Melanocyte of skin (primary cell): Measurements from ENCODE around the gene RPL35. TPM values are rescaled to one million over a fixed set of nuclear protein-coding genes. Genes with fewer than 3 reads are reported as not detected.

Source experiments
- small RNA-seq, 2 donors: library from RNA; depleted of rRNA; stranded (forward); fragments of <200 nt; gene quantifications; one replicate each; pipeline ENCODE3, GENCODE V24; 2012
- total RNA-seq, 2 donors: library from RNA; depleted of rRNA; stranded (reverse); fragments of >200 nt; gene quantifications; 2 replicates each; pipeline ENCODE4 v1.2.3, GENCODE V29; 2012

The RPL35 gene
- total RNA-seq, result 1,000 to 10,000 TPM; 1,693 to 2,263 TPM

GRCh38 chr9:124861342-124862229 lies at the start of gene RPL35, which contains the start of gene ARPC5L:
TSS of gene RPL35 (minus strand) at chr9:124861957. CDS start at chr9:124861912, 45 bp downstream.
TSS of gene ARPC5L (plus strand) at chr9:124862130. CDS start at chr9:124869291, 7,161 bp downstream.

GRCh38 chr9:124852829-124853531 lies 8.8 kb downstream of the RPL35 start, which contains the start of gene WDR38:
TSS of gene WDR38 (plus strand) at chr9:124853460. CDS start at chr9:124853532, 72 bp downstream.

Small RNA genes lying within 50 kb of the gene (small RNA-seq; reads per million reads assigned to genes)
- 0 to 0.06 reads per million in 2 donors for gene RNU4-82P

Other genes with a start within 250 kb of the RPL35 start
- 1 to 10 TPM in 1 of 2 donors, under 1 TPM in 1; 0.69 to 2.7 TPM for gene NR6A1, start 90.6 kb downstream of the RPL35 start, total RNA-seq
- gene OLFML2A, start 84.8 kb downstream of the RPL35 start, total RNA-seq, result under 1 TPM; under 0.01 to 1.00 TPM
- gene WDR38, start 8.5 kb downstream of the RPL35 start, total RNA-seq, result not detected
- gene ARPC5L, start 173 bp upstream of the RPL35 start, total RNA-seq, result 10 to 100 TPM; 10.3 to 24.6 TPM
- 10 to 100 TPM; 11.4 to 11.7 TPM for gene GOLGA1, start 79.1 kb upstream of the RPL35 start, total RNA-seq